H1 (cell line): ENCODE measurements around the gene FTHL17. TPM values are rescaled to one million over a fixed set of nuclear protein-coding genes. Genes with fewer than 3 reads are reported as not detected.

Experiments used
- CTCF ChIA-PET: fragments of 300-600 bp; sonication (Branson Sonifier 250); formaldehyde crosslinking; loops from one replicate; lab custom pipeline; 2021; ENCODE audit not compliant: partially characterized antibody; lab: Charles Lee
- POLR2A ChIA-PET: fragments of 300-600 bp; sonication (Branson Sonifier 250); formaldehyde crosslinking; loops from one replicate; lab custom pipeline; 2021; ENCODE audit warnings: inconsistent platforms; ENCODE audit not compliant: partially characterized antibody; lab: Charles Lee
- DNase-seq, 2 experiments: peaks; one replicate each; pipeline versions ENCODE4 v3.0.0 to v3.0.0-alpha.2; 2010 to 2022; ENCODE audit warnings: low spot score in 2 of 2, low read depth in 1 of 2, mixed read lengths in 1 of 2
- FAIRE-seq: peaks from 2 replicates; lab custom pipeline; 2011; peaks lifted over from hg19 to GRCh38; lab: Jason Lieb, UNC
- H2AFZ ChIP-seq: 2 replicates; pipeline ENCODE4 v1.8.1; 2012; ENCODE audit warnings: low read length, inconsistent platforms
- H2AK5ac ChIP-seq: 2 replicates; pipeline ENCODE4 v1.6.1; 2013; ENCODE audit warnings: low read depth, low read length
- H2BK120ac ChIP-seq: replicated peaks from 2 replicates; pipeline ENCODE3; 2013; ENCODE audit warnings: low read depth, low read length, inconsistent platforms
- H2BK12ac ChIP-seq: 2 replicates; pipeline ENCODE4 v1.6.1; 2013; ENCODE audit warnings: low read depth, low read length
- H2BK15ac ChIP-seq: 2 replicates; pipeline ENCODE4 v1.6.1; 2013; ENCODE audit warnings: low read length
- H2BK20ac ChIP-seq: 2 replicates; pipeline ENCODE4 v1.6.1; 2013; ENCODE audit warnings: low read length
- H2BK5ac ChIP-seq: 2 replicates; pipeline ENCODE4 v1.6.1; 2013; ENCODE audit warnings: low read depth, low read length
- H3K14ac ChIP-seq: 2 replicates; pipeline ENCODE4 v1.6.1; 2013; ENCODE audit warnings: inconsistent platforms; ENCODE audit not compliant: insufficient read length
- H3K18ac ChIP-seq: 2 replicates; pipeline ENCODE4 v1.6.1; 2013; ENCODE audit warnings: low read length; ENCODE audit errors: extremely low read depth
- H3K23ac ChIP-seq: 2 replicates; pipeline ENCODE4 v1.6.1; 2013; ENCODE audit warnings: inconsistent platforms; ENCODE audit not compliant: insufficient read length
- H3K23me2 ChIP-seq: 2 replicates; pipeline ENCODE4 v1.6.1; 2013; ENCODE audit warnings: low read depth, low read length
- H3K27ac ChIP-seq: 2 replicates; pipeline ENCODE4 v1.6.1; 2011; ENCODE audit warnings: low read depth, low read length, inconsistent platforms
- H3K27me3 ChIP-seq, 4 experiments: replicated peaks in 1 of 4; 1 replicate in 1 of 4; 2 replicates in 3 of 4; pipeline versions ENCODE4 v1.6.1 to v1.8.1; 2011 to 2013; ENCODE audit warnings: low read length in 3 of 4, mild to moderate bottlenecking in 3 of 4, inconsistent platforms in 2 of 4, mixed read lengths in 2 of 4, moderate library complexity in 1 of 4; ENCODE audit not compliant: control insufficient read depth in 3 of 4, insufficient read depth in 3 of 4; ENCODE audit errors: extremely low read depth in 1 of 4
- H3K36me3 ChIP-seq, 4 experiments: 2 replicates each; pipeline versions ENCODE4 v1.6.1 to v1.8.1; 2011 to 2013; ENCODE audit warnings: mild to moderate bottlenecking in 4 of 4, low read length in 3 of 4, moderate library complexity in 2 of 4, control low read depth in 1 of 4, inconsistent platforms in 1 of 4; ENCODE audit not compliant: insufficient read depth in 4 of 4, control insufficient read depth in 2 of 4
- H3K4ac ChIP-seq: replicated peaks from 2 replicates; pipeline ENCODE3; 2013; ENCODE audit warnings: low read length, low read depth, mixed read lengths, inconsistent platforms; ENCODE audit not compliant: insufficient read length
- H3K4me1 ChIP-seq, 4 experiments: replicated peaks in 1 of 4; 1 replicate in 1 of 4; 2 replicates in 3 of 4; pipeline versions ENCODE4 v1.6.1 to v1.8.1; 2011 to 2013; ENCODE audit warnings: low read length in 3 of 4, inconsistent platforms in 2 of 4, mixed read lengths in 1 of 4; ENCODE audit not compliant: insufficient read depth in 4 of 4, control insufficient read depth in 3 of 4
- H3K4me2 ChIP-seq, 2 experiments: 2 replicates each; pipeline versions ENCODE4 v1.6.1 to v1.8.1; 2011 to 2013; ENCODE audit warnings: low read depth in 2 of 2, low read length in 2 of 2, control low read depth in 1 of 2, inconsistent platforms in 1 of 2, mild to moderate bottlenecking in 1 of 2; ENCODE audit not compliant: insufficient read depth in 1 of 2
- H3K4me3 ChIP-seq, 4 experiments: fragments of 200-600, 300-600 bp in 1 of 4; sonication (generic), shearing (Covaris generic), sonication (Bioruptor Twin) in 1 of 4; 2 replicates each; pipeline versions ENCODE4 v1.5.1 to v1.8.1; 2011 to 2016; ENCODE audit warnings: low read length in 4 of 4, low read depth in 3 of 4, control low read depth in 2 of 4, inconsistent platforms in 2 of 4, mild to moderate bottlenecking in 2 of 4, mixed read lengths in 1 of 4, moderate library complexity in 1 of 4; ENCODE audit not compliant: insufficient read depth in 2 of 4; ENCODE audit errors: extremely low read depth in 1 of 4
- H3K56ac ChIP-seq: replicated peaks from 2 replicates; pipeline ENCODE3; 2013; ENCODE audit warnings: low read depth, mild to moderate bottlenecking, mixed read lengths, low read length, inconsistent platforms; ENCODE audit not compliant: insufficient read length
- H3K79me1 ChIP-seq: 2 replicates; pipeline ENCODE4 v1.6.1; 2013; ENCODE audit warnings: low read depth, low read length, control low read depth
- H3K79me2 ChIP-seq, 2 experiments: 2 replicates each; pipeline versions ENCODE4 v1.6.1 to v1.8.1; 2012 to 2013; ENCODE audit warnings: low read length in 2 of 2, mild to moderate bottlenecking in 2 of 2, inconsistent platforms in 1 of 2; ENCODE audit not compliant: insufficient read depth in 2 of 2, control insufficient read depth in 1 of 2
- H3K9ac ChIP-seq, 4 experiments: replicated peaks in 1 of 4; 1 replicate in 1 of 4; 2 replicates in 3 of 4; pipeline versions ENCODE4 v1.6.1 to v1.8.1; 2011 to 2013; ENCODE audit warnings: low read depth in 3 of 4, low read length in 3 of 4, control low read depth in 2 of 4, mild to moderate bottlenecking in 2 of 4, moderate library complexity in 2 of 4, inconsistent platforms in 1 of 4; ENCODE audit errors: extremely low read depth in 1 of 4
- H3K9me3 ChIP-seq, 2 experiments: 2 replicates each; pipeline versions ENCODE4 v1.6.1 to v1.8.1; 2012 to 2013; ENCODE audit warnings: mild to moderate bottlenecking in 2 of 2, moderate library complexity in 2 of 2, control low read depth in 1 of 2, inconsistent platforms in 1 of 2, low read depth in 1 of 2, low read length in 1 of 2, mixed read lengths in 1 of 2; ENCODE audit not compliant: insufficient read depth in 2 of 2
- H4K20me1 ChIP-seq, 2 experiments: replicated peaks in 1 of 2; 2 replicates each; pipeline versions ENCODE3 to v1.8.1; 2011 to 2013; ENCODE audit warnings: inconsistent platforms in 2 of 2, low read length in 2 of 2, mild to moderate bottlenecking in 1 of 2; ENCODE audit not compliant: insufficient read depth in 2 of 2, control insufficient read depth in 1 of 2
- H4K5ac ChIP-seq: 2 replicates; pipeline ENCODE4 v1.6.1; 2013; ENCODE audit warnings: low read length, low read depth, mixed read lengths, inconsistent platforms; ENCODE audit not compliant: insufficient read length
- H4K8ac ChIP-seq: 2 replicates; pipeline ENCODE4 v1.8.0; 2013; ENCODE audit warnings: mild to moderate bottlenecking, moderate library complexity, low read length, inconsistent platforms; ENCODE audit not compliant: insufficient read depth; ENCODE audit errors: extremely low read depth
- H4K91ac ChIP-seq: replicated peaks from 2 replicates; pipeline ENCODE3; 2013; ENCODE audit warnings: low read length, mixed read lengths, inconsistent platforms; ENCODE audit not compliant: insufficient read length
- EGR1 ChIP-seq: IDR thresholded peaks from 2 replicates; pipeline ENCODE4 v1.6.1; 2011; ENCODE audit warnings: low read depth, low read length, borderline replicate concordance
- SIRT6 ChIP-seq: IDR thresholded peaks from one replicate; pipeline ENCODE4 v1.7.1; 2012; ENCODE audit warnings: low read length, inconsistent platforms
- YY1 ChIP-seq: IDR thresholded peaks from 2 replicates; pipeline ENCODE4 v1.6.1; 2011; ENCODE audit warnings: low read depth, mild to moderate bottlenecking, low read length
- WGBS, 2 experiments: shearing (Covaris generic) in 1 of 2; methylation state at CpG; one replicate each; pipeline versions ENCODE4 v1.1.6 to v1.1.7; 2013 to 2015; ENCODE audit warnings: low lambda C conversion rate in 2 of 2, mixed read lengths in 2 of 2, inconsistent platforms in 1 of 2, low coverage in 1 of 2, missing lambda C conversion rate in 1 of 2; ENCODE audit not compliant: insufficient replicate concordance in 2 of 2, insufficient coverage in 1 of 2, insufficient read length in 1 of 2; ENCODE audit errors: extremely low coverage in 1 of 2, missing lambda C conversion rate in 1 of 2; 5-methylcytosine and 5-hydroxymethylcytosine counted together
- polyA plus RNA-seq, 7 experiments: library from polyadenylated mRNA; depleted of rRNA in 3 of 7; stranded (reverse) in 5 of 7; unstranded in 2 of 7; fragments of >200 nt in 5 of 7; fragments of 200-250 nt in 2 of 7; gene quantifications; 1 replicate in 5 of 7; 2 replicates in 1 of 7; 4 replicates in 1 of 7; pipeline versions ENCODE4 v1.2.1 to v1.2.3, GENCODE V29; 2011 to 2013; ENCODE audit warnings: missing spikeins in 2 of 7, mixed read lengths in 2 of 7
- total RNA-seq: library from RNA; stranded (reverse); fragmentation: NEBNext Ultra II Directional; extraction: Animal tissue kit (Norgen Biotek cat#: 25700); gene quantifications from 2 replicates; pipeline ENCODE4 v1.2.1, GENCODE V29; 2021

FTHL17 gene
- total and polyA plus RNA-seq, 2 of the 8 experiments (the other 6 are each of a cell fraction or from before 2014, with no cell fraction given), result not detected

- no peak for DNase-seq
- Histone ChIP-seq H3K4me2 (no peak overlapping the region), H4K91ac (no peak overlapping the region), H2BK20ac (no peak overlapping the region), H2BK5ac (no peak overlapping the region), H3K27me3 (no peaks in the 10 kb centered on the region), H3K56ac (no peak overlapping the region), H3K79me1 (no peaks in the 10 kb centered on the region), H3K79me2 (no peaks in the 10 kb centered on the region), H2BK12ac (no peak overlapping the region), H3K36me3 (no peaks in the 10 kb centered on the region), H3K18ac (no peak overlapping the region), H4K20me1 (no peaks in the 10 kb centered on the region), H4K8ac (no peak overlapping the region), H2BK15ac (no peak overlapping the region), H3K9ac (no peak overlapping the region), H3K4me1 (no peaks in the 10 kb centered on the region), H3K23ac (no peak overlapping the region), H3K27ac (no peak overlapping the region), H3K4ac (no peak overlapping the region), H2BK120ac (no peak overlapping the region), H3K23me2 (no peaks in the 10 kb centered on the region), H2AFZ (no peak overlapping the region), H3K14ac (no peak overlapping the region), H4K5ac (no peak overlapping the region), H3K9me3 (no peaks in the 10 kb centered on the region), H3K4me3 (no peak overlapping the region), H2AK5ac (no peak overlapping the region)
- TF ChIP-seq YY1, result no peak
- TF ChIP-seq EGR1, result no peak
- TF ChIP-seq SIRT6, result no peak
- CTCF ChIA-PET, result no interaction called here
- WGBS, 2 experiments, result 100% methylated on average over 3 of the region's 3 CpGs; no CpG with 5 or more reads in 1 of the 2 experiments
- no peak for FAIRE-seq
- POLR2A ChIA-PET, result no interaction called here
These were observed 26.2 kb upstream of the FTHL17 start for GRCh38 chrX:31098079-31098478.
